Mesenchymal stem cell (in vitro differentiated cells and primary cell): ENCODE results near the gene ELN.
A peak's percentile ranks its signal among the peaks of the same experiment; 100 is the strongest.
"Not testable (repeated sequence)": the region's sequence is repeated elsewhere in the genome, so short reads cannot be mapped to it uniquely, and the experiment has no call there.

Source experiments
- DNase-seq: peaks from one replicate; pipeline ENCODE4 v3.0.0-alpha.2; 2013
- H2AFZ ChIP-seq: one replicate; pipeline ENCODE4 v1.6.1; 2013; ENCODE audit warnings: low read depth, mild to moderate bottlenecking, control low read depth, inconsistent platforms, low read length, moderate library complexity
- H2AK5ac ChIP-seq: 2 replicates; pipeline ENCODE4 v1.6.1; 2013; ENCODE audit warnings: low read length, moderate library complexity, mild to moderate bottlenecking, inconsistent platforms; ENCODE audit not compliant: severe bottlenecking
- H2BK120ac ChIP-seq: one replicate; pipeline ENCODE4 v1.6.1; 2013; ENCODE audit warnings: low read depth, mild to moderate bottlenecking, inconsistent platforms, low read length, moderate library complexity
- H2BK12ac ChIP-seq, 2 experiments: one replicate each; pipeline ENCODE4 v1.6.1; 2013; ENCODE audit warnings: inconsistent platforms in 2 of 2, low read length in 2 of 2, mild to moderate bottlenecking in 2 of 2, moderate library complexity in 2 of 2, control low read depth in 1 of 2
- H2BK15ac ChIP-seq: one replicate; pipeline ENCODE4 v1.6.1; 2013; ENCODE audit warnings: mild to moderate bottlenecking, low read depth, inconsistent platforms; ENCODE audit not compliant: poor library complexity, severe bottlenecking
- H2BK5ac ChIP-seq: 2 replicates; pipeline ENCODE4 v1.6.1; 2013; ENCODE audit warnings: low read depth, mild to moderate bottlenecking, low read length, control low read depth, inconsistent platforms; ENCODE audit not compliant: poor library complexity, severe bottlenecking
- H3K14ac ChIP-seq, 2 experiments: one replicate each; pipeline ENCODE4 v1.6.1; 2013; ENCODE audit warnings: inconsistent platforms in 2 of 2, low read length in 2 of 2, control low read depth in 1 of 2, mild to moderate bottlenecking in 1 of 2, moderate library complexity in 1 of 2
- H3K18ac ChIP-seq, 2 experiments: one replicate each; pipeline ENCODE4 v1.6.1; 2013; ENCODE audit warnings: inconsistent platforms in 2 of 2, low read length in 2 of 2, control low read depth in 1 of 2, low read depth in 1 of 2, mild to moderate bottlenecking in 1 of 2
- H3K23ac ChIP-seq, 2 experiments: one replicate each; pipeline ENCODE4 v1.6.1; 2013; ENCODE audit warnings: inconsistent platforms in 2 of 2, low read length in 2 of 2, mild to moderate bottlenecking in 2 of 2, moderate library complexity in 2 of 2, control low read depth in 1 of 2
- H3K27ac ChIP-seq: 2 replicates; pipeline ENCODE4 v1.5.1; 2013; ENCODE audit warnings: mild to moderate bottlenecking, moderate library complexity, low read length, control low read depth, inconsistent platforms; ENCODE audit not compliant: poor library complexity, severe bottlenecking
- H3K27me3 ChIP-seq, 2 experiments: 2 replicates each; pipeline versions ENCODE4 v1.6.1 to v1.7.0; 2013; ENCODE audit warnings: low read length in 2 of 2, mild to moderate bottlenecking in 2 of 2, moderate library complexity in 2 of 2, control low read depth in 1 of 2, inconsistent platforms in 1 of 2; ENCODE audit not compliant: control insufficient read depth in 1 of 2, insufficient read depth in 1 of 2
- H3K36me3 ChIP-seq, 2 experiments: 2 replicates each; pipeline versions ENCODE4 v1.6.1 to v1.7.0; 2013; ENCODE audit warnings: low read length in 2 of 2, control low read depth in 1 of 2, inconsistent platforms in 1 of 2, low read depth in 1 of 2, mild to moderate bottlenecking in 1 of 2; ENCODE audit not compliant: insufficient read depth in 2 of 2, control insufficient read depth in 1 of 2
- H3K4ac ChIP-seq, 2 experiments: one replicate each; pipeline ENCODE4 v1.6.1; 2013; ENCODE audit warnings: inconsistent platforms in 2 of 2, low read length in 2 of 2, mild to moderate bottlenecking in 2 of 2, moderate library complexity in 2 of 2, control low read depth in 1 of 2, low read depth in 1 of 2
- H3K4me1 ChIP-seq: 2 replicates; pipeline ENCODE4 v1.6.1; 2013; ENCODE audit warnings: low read depth, low read length, control low read depth; ENCODE audit not compliant: control insufficient read depth, insufficient read depth
- H3K4me2 ChIP-seq: 2 replicates; pipeline ENCODE4 v1.6.1; 2013; ENCODE audit warnings: low read length, mild to moderate bottlenecking, inconsistent platforms; ENCODE audit not compliant: poor library complexity, severe bottlenecking
- H3K4me3 ChIP-seq, 2 experiments: 2 replicates each; pipeline versions ENCODE4 v1.5.1 to v1.7.0; 2013; ENCODE audit warnings: low read length in 2 of 2, mild to moderate bottlenecking in 2 of 2, control low read depth in 1 of 2, low read depth in 1 of 2; ENCODE audit not compliant: insufficient read depth in 1 of 2
- H3K79me1 ChIP-seq: replicated peaks from 2 replicates; pipeline ENCODE4 v1.6.1; 2013; ENCODE audit warnings: mild to moderate bottlenecking, control low read depth, low read length, inconsistent platforms; ENCODE audit not compliant: poor library complexity, severe bottlenecking
- H3K9ac ChIP-seq: 2 replicates; pipeline ENCODE4 v1.7.0; 2013; ENCODE audit warnings: mild to moderate bottlenecking, low read length, moderate library complexity
- H3K9me3 ChIP-seq: 2 replicates; pipeline ENCODE4 v1.7.0; 2013; ENCODE audit warnings: mild to moderate bottlenecking, low read length; ENCODE audit not compliant: control insufficient read depth
- H4K8ac ChIP-seq: one replicate; pipeline ENCODE4 v1.6.1; 2013; ENCODE audit warnings: inconsistent platforms, mild to moderate bottlenecking, low read length, moderate library complexity
- H4K91ac ChIP-seq: one replicate; pipeline ENCODE4 v1.6.1; 2013; ENCODE audit warnings: mild to moderate bottlenecking, low read length, inconsistent platforms
- WGBS: methylation state at CpG from one replicate; pipeline ENCODE4 v1.1.7; 2013; ENCODE audit warnings: mixed read lengths; 5-methylcytosine and 5-hydroxymethylcytosine counted together

The ELN gene

DNA sequence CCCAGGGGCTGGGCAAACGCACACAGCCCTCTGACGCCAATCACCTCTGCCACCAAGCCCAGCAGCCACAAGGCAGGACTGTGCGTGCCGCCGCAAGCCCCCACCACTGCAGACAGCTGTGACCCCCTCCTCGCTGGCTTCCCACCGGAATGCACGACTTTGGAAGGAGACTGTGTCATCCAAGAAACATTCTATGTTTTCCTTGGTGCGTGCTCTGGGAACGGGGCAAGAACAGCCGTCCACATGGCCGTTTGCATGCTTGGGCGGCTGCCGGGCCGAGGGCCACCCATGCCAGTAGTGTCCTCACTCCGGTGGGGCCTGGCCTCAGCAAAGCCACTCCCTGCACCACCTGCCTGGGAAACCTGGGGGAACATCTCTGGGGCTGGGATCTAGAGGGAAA lies 17.6 kb upstream of the ELN start:
- Histone ChIP-seq H3K4ac (no peak overlapping the region), H3K23ac (no peak overlapping the region), H3K27ac (no peak overlapping the region), H3K9ac (no peak overlapping the region), H3K36me3 (no peaks in the 10 kb centered on the region), H2AFZ (no peak overlapping the region), H4K91ac (no peak overlapping the region), H3K4me2 (no peak overlapping the region), H2BK120ac (no peak overlapping the region), H3K18ac (no peak overlapping the region), H4K8ac (no peak overlapping the region), H3K79me1 (no peaks in the 10 kb centered on the region), H2AK5ac (no peak overlapping the region), H2BK15ac (no peak overlapping the region), H3K4me3 (no peak overlapping the region), H3K9me3 (no peaks in the 10 kb centered on the region), H3K14ac (no peak overlapping the region), H2BK5ac (no peak overlapping the region), H3K27me3 (peaks cover 4 to 43% of the 10 kb centered on the region in 2 experiments), H2BK12ac (no peak overlapping the region), H3K4me1 (peaks cover 30% of the 10 kb centered on the region)
- DNase-seq = no peak
- 75% methylated on average over 16 of the region's 16 CpGs for WGBS

GRCh38 chr7:74011421-74011820 lies 16.6 kb upstream of the ELN start:
- H2BK12ac ChIP-seq, DNase-seq, H2AFZ ChIP-seq, H3K4me2 ChIP-seq, H3K14ac ChIP-seq, H2BK120ac ChIP-seq, H3K18ac ChIP-seq, H2BK5ac ChIP-seq, H3K23ac ChIP-seq, H4K91ac ChIP-seq, H2AK5ac ChIP-seq, H3K4me3 ChIP-seq, H3K4ac ChIP-seq, H3K36me3 ChIP-seq, H3K79me1 ChIP-seq, H4K8ac ChIP-seq, H2BK15ac ChIP-seq, H3K9me3 ChIP-seq, H3K9ac ChIP-seq, H3K27ac ChIP-seq: not testable (repeated sequence)
- Histone ChIP-seq H3K27me3 (peaks cover 4 to 38% of the 10 kb centered on the region in 2 experiments), H3K4me1 (peaks cover 30% of the 10 kb centered on the region)
- 100% methylated on average over 3 of the region's 4 CpGs for WGBS

DNA sequence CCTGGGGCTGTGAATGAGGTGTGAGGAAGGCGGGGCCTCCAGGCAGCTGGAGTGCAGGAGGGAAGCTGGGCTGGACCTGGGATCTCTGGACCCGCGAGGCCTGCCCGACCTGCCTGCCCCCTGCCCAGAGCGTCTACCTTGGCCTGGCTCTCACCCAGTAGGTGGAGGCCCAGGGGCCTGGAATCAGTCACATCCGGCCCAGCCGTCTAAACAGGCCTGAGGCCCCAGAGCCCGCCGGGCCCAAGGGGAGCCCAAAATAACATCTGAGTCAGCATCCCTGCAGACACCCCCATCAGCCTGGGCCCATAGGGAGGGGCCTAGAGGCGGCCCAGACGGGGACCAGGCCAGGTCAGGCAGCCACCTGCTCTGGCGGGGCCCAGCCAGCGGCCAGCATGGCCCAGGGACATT lies 15.1 kb upstream of the ELN start:
- Histone ChIP-seq H3K4me2 (no peak overlapping the region), H3K18ac (no peak overlapping the region), H3K14ac (no peak overlapping the region), H2BK5ac (no peak overlapping the region), H2BK15ac (peak overlapping the region; percentile 30), H3K9me3 (no peaks in the 10 kb centered on the region), H4K8ac (no peak overlapping the region), H3K4me1 (peaks cover 28% of the 10 kb centered on the region), H3K36me3 (no peaks in the 10 kb centered on the region), H3K23ac (no peak overlapping the region), H3K79me1 (no peaks in the 10 kb centered on the region), H2AK5ac (no peak overlapping the region), H2BK120ac (no peak overlapping the region), H2AFZ (no peak overlapping the region), H3K4me3 (no peak overlapping the region), H2BK12ac (no peak overlapping the region), H3K4ac (no peak overlapping the region), H3K27me3 (peaks cover 4 to 29% of the 10 kb centered on the region in 2 experiments), H3K9ac (no peak overlapping the region), H4K91ac (peak overlapping the region; percentile 36), H3K27ac (no peak overlapping the region)
- 66% methylated on average over 13 of the region's 13 CpGs for whole genome bisulfite sequencing
- peak; percentile 29 for DNase-seq

GRCh38 chr7:74013539-74014272 lies 14.3 kb upstream of the ELN start:
- no peak overlapping the region for H3K4me3 ChIP-seq
- H3K36me3 ChIP-seq = no peaks in the 10 kb centered on the region
- no peak for DNase-seq
- H3K9me3 ChIP-seq = no peaks in the 10 kb centered on the region
- H2BK120ac ChIP-seq = no peak overlapping the region
- peak overlapping the region in 1 of 2 experiments; percentile 25 for H2BK12ac ChIP-seq
- H3K4ac ChIP-seq = no peak overlapping the region
- 90% methylated on average over 16 of the region's 16 CpGs for WGBS
- H3K23ac ChIP-seq = no peak overlapping the region
- H2AFZ ChIP-seq = no peak overlapping the region
- H3K79me1 ChIP-seq = no peaks in the 10 kb centered on the region
- no peak overlapping the region for H3K18ac ChIP-seq
- peak overlapping the region in 1 of 2 experiments; percentile 53 for H3K14ac ChIP-seq
- no peak overlapping the region for H2BK15ac ChIP-seq
- H3K9ac ChIP-seq = no peak overlapping the region
- peak overlapping the region; percentile 58 for H2AK5ac ChIP-seq
- no peak overlapping the region for H2BK5ac ChIP-seq
- H3K4me2 ChIP-seq = no peak overlapping the region
- peak overlapping the region; percentile 11 for H4K91ac ChIP-seq
- H3K27me3 ChIP-seq = peaks cover 4 to 29% of the 10 kb centered on the region in 2 experiments
- no peak overlapping the region for H4K8ac ChIP-seq
- H3K27ac ChIP-seq = no peak overlapping the region
- H3K4me1 ChIP-seq = peaks cover 28% of the 10 kb centered on the region
